ENCODE results near the gene DEGS1.

Gene DEGS1

GRCh38 chr1:224182866-224183590, at the start of gene DEGS1:
TSS of gene DEGS1 (plus strand) at chr1:224183240. CDS start at chr1:224183337, 97 bp downstream.
- peak; percentile 89 for DNase-seq (ENCODE audit: low spot score)

GRCh38 chr1:224133741-224134299, 49.2 kb upstream of the DEGS1 start:
- no peak for DNase-seq (ENCODE audit: low spot score)

- DNase-seq (ENCODE audit: low spot score), result no peak
Measured at GRCh38 chr1:224137518-224137917, 45.5 kb upstream of the DEGS1 start.

- DNase-seq (ENCODE audit: low spot score), result no peak
Measured at GRCh38 chr1:224138198-224138597, 44.8 kb upstream of the DEGS1 start.

GRCh38 chr1:224141693-224142092, 41.3 kb upstream of the DEGS1 start:
- DNase-seq (ENCODE audit: low spot score), result no peak

- DNase-seq (ENCODE audit: low spot score), result no peak
Measured at GRCh38 chr1:224149709-224150108, 33.3 kb upstream of the DEGS1 start.

- DNase-seq (ENCODE audit: low spot score), result no peak
Measured at GRCh38 chr1:224151117-224151516, 31.9 kb upstream of the DEGS1 start.

- no peak for DNase-seq (ENCODE audit: low spot score)
Measured at GRCh38 chr1:224157316-224157715, 25.7 kb upstream of the DEGS1 start.

- DNase-seq (ENCODE audit: low spot score), result no peak
Measured at GRCh38 chr1:224159541-224159940, 23.5 kb upstream of the DEGS1 start.

- no peak for DNase-seq (ENCODE audit: low spot score)
Measured at GRCh38 chr1:224160171-224160682, 22.8 kb upstream of the DEGS1 start.

- no peak for DNase-seq (ENCODE audit: low spot score)
Measured at GRCh38 chr1:224162768-224163167, 20.3 kb upstream of the DEGS1 start.

- DNase-seq (ENCODE audit: low spot score), result no peak
Measured at GRCh38 chr1:224163311-224163710, 19.7 kb upstream of the DEGS1 start.

GRCh38 chr1:224168859-224169380, 14.1 kb upstream of the DEGS1 start:
- peak; percentile 93 for DNase-seq (ENCODE audit: low spot score)

- DNase-seq (ENCODE audit: low spot score), result no peak
Measured at GRCh38 chr1:224169718-224170270, 13.2 kb upstream of the DEGS1 start.

- no peak for DNase-seq (ENCODE audit: low spot score)
Measured at GRCh38 chr1:224170343-224170742, 12.7 kb upstream of the DEGS1 start.

- DNase-seq (ENCODE audit: low spot score), result peak; percentile 46
Measured at GRCh38 chr1:224170748-224171478, 12.1 kb upstream of the DEGS1 start.

GRCh38 chr1:224172229-224172628, 10.8 kb upstream of the DEGS1 start:
- no peak for DNase-seq (ENCODE audit: low spot score)

GRCh38 chr1:224173523-224173922, 9.5 kb upstream of the DEGS1 start:
- no peak for DNase-seq (ENCODE audit: low spot score)

GRCh38 chr1:224175617-224176016, 7.4 kb upstream of the DEGS1 start:
- peak; percentile 14 for DNase-seq (ENCODE audit: low spot score)

- no peak for DNase-seq (ENCODE audit: low spot score)
Measured at GRCh38 chr1:224177356-224177999, 5.6 kb upstream of the DEGS1 start.

- DNase-seq (ENCODE audit: low spot score), result no peak
Measured at GRCh38 chr1:224178894-224179293, 4.1 kb upstream of the DEGS1 start.

All from kidney tubule cell (primary cell).